Subcutaneous abdominal adipose tissue (tissue), 5 donors: ENCODE data around the gene CFAP43.
"Not testable (repeated sequence)": the region's sequence is repeated elsewhere in the genome, so short reads cannot be mapped to it uniquely, and the experiment has no call there.

Experiments used
- H3K27ac ChIP-seq: one replicate; pipeline ENCODE4 v1.7.0; 2013; ENCODE audit warnings: low read depth, mild to moderate bottlenecking, inconsistent platforms, low read length, moderate library complexity
- H3K27me3 ChIP-seq, 5 donors: one replicate each; pipeline ENCODE4 v1.7.0; 2013; ENCODE audit warnings: low read length in 5 of 5, inconsistent platforms in 1 of 5; ENCODE audit not compliant: control insufficient read depth in 5 of 5, insufficient read depth in 4 of 5
- H3K36me3 ChIP-seq, 5 donors: one replicate each; pipeline ENCODE4 v1.7.0; 2013; ENCODE audit warnings: low read length in 5 of 5; ENCODE audit not compliant: control insufficient read depth in 5 of 5, insufficient read depth in 5 of 5
- H3K4me1 ChIP-seq, 5 donors: one replicate each; pipeline ENCODE4 v1.7.0; 2013; ENCODE audit warnings: low read length in 5 of 5, mild to moderate bottlenecking in 3 of 5, moderate library complexity in 1 of 5; ENCODE audit not compliant: control insufficient read depth in 5 of 5, insufficient read depth in 5 of 5
- H3K4me3 ChIP-seq, 5 donors: one replicate each; pipeline ENCODE4 v1.7.0; 2013; ENCODE audit warnings: low read length in 5 of 5, low read depth in 1 of 5
- H3K9ac ChIP-seq, 5 donors: one replicate each; pipeline ENCODE4 v1.7.0; 2013; ENCODE audit warnings: low read length in 5 of 5, mild to moderate bottlenecking in 4 of 5, moderate library complexity in 3 of 5
- H3K9me3 ChIP-seq, 5 donors: one replicate each; pipeline ENCODE4 v1.7.0; 2013; ENCODE audit warnings: low read length in 5 of 5; ENCODE audit not compliant: control insufficient read depth in 5 of 5
- donor health status: healthy.
- donor health status: healthy.
- donor health status: healthy.
- donor health status: healthy.
- donor health status: healthy.

The CFAP43 gene

DNA sequence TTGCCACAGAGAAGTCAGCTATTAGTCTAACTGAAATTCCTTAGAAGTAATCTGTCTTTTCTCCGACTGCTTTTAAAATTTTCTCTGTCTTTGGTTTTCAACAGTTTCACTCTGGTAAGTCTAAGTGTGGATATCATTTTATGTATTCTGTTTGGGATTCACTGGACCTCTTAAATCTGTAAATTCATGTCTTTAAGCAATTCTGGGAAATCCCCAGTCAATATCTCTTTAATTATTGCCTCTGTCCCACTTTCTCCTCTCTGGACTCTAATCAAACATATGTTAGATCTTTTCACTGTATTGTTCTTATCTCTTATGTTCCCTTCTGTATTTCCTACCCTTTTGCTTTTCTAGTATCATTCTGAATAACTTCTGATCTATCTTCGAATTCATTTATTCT lies 29.9 kb downstream of the CFAP43 start:
- H3K4me3 ChIP-seq = no peak overlapping the region
- no peaks in the 10 kb centered on the region for H3K36me3 ChIP-seq
- H3K9ac ChIP-seq = no peak overlapping the region
- H3K4me1 ChIP-seq = no peaks in the 10 kb centered on the region
- no peak overlapping the region for H3K27ac ChIP-seq
- H3K27me3 ChIP-seq = no peaks in the 10 kb centered on the region
- H3K9me3 ChIP-seq = peaks cover 0 to 3% (median 0%) of the 10 kb centered on the region in 5 donors

GRCh38 chr10:104201636-104202035 lies 30.5 kb downstream of the CFAP43 start:
- no peaks in the 10 kb centered on the region for H3K4me1 ChIP-seq
- peaks cover 0 to 3% (median 0%) of the 10 kb centered on the region in 5 donors for H3K9me3 ChIP-seq
- H3K4me3 ChIP-seq = no peak overlapping the region
- no peaks in the 10 kb centered on the region for H3K36me3 ChIP-seq
- H3K27me3 ChIP-seq = no peaks in the 10 kb centered on the region
- H3K9ac ChIP-seq = no peak overlapping the region
- H3K27ac ChIP-seq = no peak overlapping the region

- peaks cover 0 to 3% (median 0%) of the 10 kb centered on the region in 5 donors for H3K9me3 ChIP-seq
- no peaks in the 10 kb centered on the region for H3K4me1 ChIP-seq
- H3K27ac ChIP-seq = no peak overlapping the region
- H3K36me3 ChIP-seq = no peaks in the 10 kb centered on the region
- peaks cover 0 to 3% (median 0%) of the 10 kb centered on the region in 5 donors for H3K27me3 ChIP-seq
- no peak overlapping the region for H3K9ac ChIP-seq
- H3K4me3 ChIP-seq = no peak overlapping the region
These were observed 32.6 kb downstream of the CFAP43 start for GRCh38 chr10:104199567-104199966.

GRCh38 chr10:104197364-104197763 lies 34.8 kb downstream of the CFAP43 start:
- H3K27me3 ChIP-seq = peaks cover 0 to 5% (median 0%) of the 10 kb centered on the region in 5 donors
- H3K27ac ChIP-seq = no peak overlapping the region
- H3K4me3 ChIP-seq = no peak overlapping the region
- no peaks in the 10 kb centered on the region for H3K36me3 ChIP-seq
- no peaks in the 10 kb centered on the region for H3K4me1 ChIP-seq
- H3K9ac ChIP-seq = no peak overlapping the region
- H3K9me3 ChIP-seq = peaks cover 0 to 3% (median 0%) of the 10 kb centered on the region in 5 donors

DNA sequence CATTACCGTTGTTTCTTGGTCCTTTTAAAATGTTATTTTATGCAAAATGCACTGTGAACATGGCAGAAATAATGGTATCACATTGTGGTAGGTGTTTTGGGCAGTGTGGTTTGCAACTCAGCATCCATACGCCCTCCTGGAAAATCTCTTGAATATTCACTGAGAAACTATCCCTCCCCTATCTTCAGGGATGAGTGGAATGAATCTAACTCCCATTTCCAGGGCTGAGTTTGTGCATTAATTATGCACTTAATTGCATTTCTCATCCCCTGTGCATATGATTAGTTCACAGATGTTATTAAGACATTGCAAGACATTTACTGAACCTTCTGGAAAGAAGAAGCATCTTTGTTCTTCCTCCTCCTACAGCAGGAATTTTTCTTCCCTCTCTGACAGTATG lies 36.5 kb downstream of the CFAP43 start:
- Histone ChIP-seq H3K36me3 (no peaks in the 10 kb centered on the region), H3K9me3 (no peaks in the 10 kb centered on the region), H3K4me3 (no peak overlapping the region), H3K27ac (no peak overlapping the region), H3K27me3 (peaks cover 0 to 5% (median 0%) of the 10 kb centered on the region in 5 donors), H3K4me1 (no peaks in the 10 kb centered on the region), H3K9ac (no peak overlapping the region)

- H3K9ac ChIP-seq = no peak overlapping the region
- no peak overlapping the region for H3K27ac ChIP-seq
- no peaks in the 10 kb centered on the region for H3K9me3 ChIP-seq
- no peaks in the 10 kb centered on the region for H3K4me1 ChIP-seq
- H3K4me3 ChIP-seq = no peak overlapping the region
- no peaks in the 10 kb centered on the region for H3K36me3 ChIP-seq
- H3K27me3 ChIP-seq = peaks cover 0 to 5% (median 0%) of the 10 kb centered on the region in 5 donors
These were observed 38.4 kb downstream of the CFAP43 start for GRCh38 chr10:104193787-104194186.

DNA sequence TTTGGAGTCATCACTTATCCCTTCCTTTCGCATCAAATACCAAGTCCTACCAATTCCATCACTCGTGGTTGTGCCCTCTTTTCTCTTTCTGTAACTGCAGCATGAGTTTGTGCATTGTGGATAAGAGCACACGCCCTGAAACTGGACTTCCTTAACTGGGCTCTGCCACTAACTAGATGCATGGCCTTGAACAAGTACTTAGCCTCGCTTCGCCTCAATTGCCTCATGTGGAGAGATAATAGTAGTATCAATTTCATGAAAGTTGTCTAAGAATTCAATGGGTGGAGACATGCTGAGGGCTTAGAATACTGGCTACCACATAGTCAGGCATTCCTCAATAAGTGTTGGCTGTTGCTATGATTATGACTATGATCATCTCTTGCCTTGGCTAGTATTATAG lies 41.5 kb downstream of the CFAP43 start:
- Histone ChIP-seq H3K27ac (no peak overlapping the region), H3K4me1 (no peaks in the 10 kb centered on the region), H3K36me3 (no peaks in the 10 kb centered on the region), H3K9me3 (no peaks in the 10 kb centered on the region), H3K27me3 (peaks cover 0 to 5% (median 0%) of the 10 kb centered on the region in 5 donors), H3K9ac (no peak overlapping the region), H3K4me3 (no peak overlapping the region)

GRCh38 chr10:104183682-104184081 lies 48.5 kb downstream of the CFAP43 start:
- no peaks in the 10 kb centered on the region for H3K4me1 ChIP-seq
- no peak overlapping the region for H3K27ac ChIP-seq
- no peaks in the 10 kb centered on the region for H3K36me3 ChIP-seq
- H3K27me3 ChIP-seq = no peaks in the 10 kb centered on the region
- no peak overlapping the region for H3K4me3 ChIP-seq
- H3K9me3 ChIP-seq = no peaks in the 10 kb centered on the region
- no peak overlapping the region for H3K9ac ChIP-seq

DNA sequence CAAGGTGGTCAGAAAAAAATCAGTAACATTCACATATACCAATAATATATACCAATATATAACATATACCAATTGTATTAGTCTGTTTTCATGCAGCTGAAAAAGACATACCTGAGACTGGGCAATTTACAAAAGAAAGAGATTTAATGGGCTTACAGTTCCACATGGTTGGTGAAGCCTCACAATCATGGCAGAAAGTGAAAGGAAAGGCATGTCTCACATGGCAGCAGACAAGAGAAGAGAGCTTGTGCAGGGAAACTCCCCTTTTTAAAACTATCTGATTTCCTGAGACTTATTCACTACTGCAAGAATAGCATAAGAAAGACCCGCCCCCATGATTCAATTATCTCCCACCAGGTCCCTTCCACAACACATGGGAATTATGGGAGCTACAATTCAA lies 58.0 kb downstream of the CFAP43 start:
- not testable (repeated sequence) for H3K4me3 ChIP-seq, H3K4me1 ChIP-seq, H3K27me3 ChIP-seq, H3K27ac ChIP-seq, H3K9ac ChIP-seq, H3K36me3 ChIP-seq, H3K9me3 ChIP-seq

DNA sequence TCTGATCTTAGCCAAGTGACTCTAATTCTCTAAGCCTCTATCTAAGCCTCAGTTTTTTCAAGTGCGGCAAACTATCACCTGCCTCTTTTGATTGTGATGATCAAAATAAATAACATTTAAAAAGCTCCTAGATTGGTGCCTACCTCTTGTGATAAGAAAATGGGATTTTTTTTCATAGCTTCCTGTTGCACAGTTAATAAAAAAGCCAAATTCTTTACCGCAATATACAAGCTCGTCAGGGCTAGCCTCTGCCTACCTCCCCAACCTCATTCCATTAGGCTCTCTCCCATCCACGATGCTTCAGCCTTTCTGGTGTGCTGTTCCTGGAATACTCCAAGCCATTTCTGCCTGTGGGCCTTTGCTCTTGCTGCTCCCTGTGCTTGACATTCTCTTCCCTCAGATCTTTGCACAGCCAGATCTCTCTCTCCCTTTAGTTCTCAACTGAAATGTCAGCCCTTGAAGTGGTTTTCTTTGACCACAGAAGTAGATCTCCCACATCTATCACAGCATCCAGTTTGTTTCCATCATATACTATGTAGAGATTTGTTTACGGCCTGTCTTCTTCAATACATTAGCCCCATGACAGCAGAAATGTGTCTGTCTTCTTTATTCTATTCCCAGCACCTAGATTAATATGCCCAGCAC lies 61.4 kb downstream of the CFAP43 start:
- H3K9me3 ChIP-seq = no peaks in the 10 kb centered on the region
- H3K9ac ChIP-seq = no peak overlapping the region
- H3K27me3 ChIP-seq = no peaks in the 10 kb centered on the region
- no peak overlapping the region for H3K27ac ChIP-seq
- no peak overlapping the region for H3K4me3 ChIP-seq
- no peaks in the 10 kb centered on the region for H3K36me3 ChIP-seq
- H3K4me1 ChIP-seq = no peaks in the 10 kb centered on the region
